Caki2 (cell line): ENCODE measurements around the gene POLG. TPM values are rescaled to one million over a fixed set of nuclear protein-coding genes. Genes with fewer than 3 reads are reported as not detected.
A peak's percentile ranks its signal among the peaks of the same experiment; 100 is the strongest.

ENCODE experiments used
- DNase-seq: peaks from one replicate; pipeline ENCODE4 v3.0.0-alpha.2; 2015; ENCODE audit warnings: low read depth
- in situ Hi-C: cut with HindIII; loops from 2 replicates; pipeline ENCODE4 v1.10.0; 2016; ENCODE audit warnings: low sequenced_read_pairs, low pct_unique_long_range_greater_than_20kb, mixed read lengths
- total RNA-seq: library from RNA; depleted of rRNA; stranded (reverse); fragments of >200 nt; shearing (Covaris generic); gene quantifications from 2 replicates; pipeline ENCODE4 v1.2.3, GENCODE V29; 2014; ENCODE audit warnings: low replicate concordance; rRNA removed

Gene POLG
- total RNA-seq = 59.6 and 69.7 TPM in 2 replicates

DNA sequence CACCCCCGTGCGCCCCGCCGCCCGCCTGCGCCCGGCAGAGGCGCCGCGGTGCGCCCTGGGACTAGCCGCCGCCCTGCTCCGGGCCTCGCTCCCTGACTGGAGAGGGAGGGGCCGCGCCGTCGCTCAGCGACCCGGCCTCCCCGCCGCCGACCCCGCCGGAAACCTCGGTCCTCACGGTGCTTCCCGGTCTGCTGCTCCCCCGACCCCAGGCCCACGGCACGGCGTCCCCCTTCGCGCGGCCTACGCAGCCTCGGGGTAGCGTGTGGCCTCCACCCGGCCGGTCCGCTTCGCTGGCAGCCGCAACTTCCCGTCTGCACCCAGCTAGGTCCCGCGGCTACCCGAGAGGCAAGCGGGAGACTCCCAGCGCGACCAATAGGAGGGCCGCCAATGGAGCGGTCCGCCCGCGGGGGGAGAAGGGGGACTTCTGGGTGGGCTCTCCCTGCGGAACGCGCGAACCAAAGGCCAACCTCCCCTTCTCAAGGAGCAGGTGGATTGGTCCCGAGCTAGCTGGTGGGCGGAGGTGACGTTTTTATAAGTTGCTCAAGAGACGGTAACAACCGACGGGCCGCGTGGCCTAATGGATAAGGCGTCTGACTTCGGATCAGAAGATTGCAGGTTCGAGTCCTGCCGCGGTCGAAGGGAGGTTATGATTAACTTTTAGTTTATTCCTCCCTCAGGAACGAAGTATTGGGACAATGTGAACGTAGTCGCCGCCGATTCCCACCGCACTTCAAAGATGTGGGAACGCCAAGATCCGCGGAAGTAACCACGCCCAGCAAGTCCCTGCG is at the start of gene POLG:
Gene POLG, minus strand, starts transcription at position 315 of the 788 bp plus-strand sequence. CDS start 1,070 bp downstream, outside the sequence.
- peak; percentile 100 for DNase-seq
- in situ Hi-C loops = no loop called here

DNA sequence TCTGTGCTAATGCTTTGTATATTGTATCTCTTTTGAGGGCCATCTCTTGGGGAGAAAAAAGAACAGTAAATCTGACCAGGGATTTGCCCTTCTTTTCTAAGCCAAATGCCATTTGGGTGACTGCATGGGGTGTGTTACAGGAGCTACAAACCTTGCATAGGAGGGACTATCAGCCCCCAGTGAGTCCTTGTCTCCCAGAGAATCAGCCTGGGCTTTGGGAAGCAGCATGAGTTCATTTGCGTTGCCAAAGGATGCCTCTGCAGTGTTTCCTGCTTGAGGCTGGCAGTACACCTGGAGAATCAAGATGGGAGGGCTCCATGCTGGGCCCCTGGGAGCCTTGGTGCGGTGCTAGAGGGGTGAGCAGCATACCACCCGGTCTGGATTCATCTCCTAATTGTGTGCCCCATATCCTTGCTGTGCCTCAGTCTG is 49.6 kb upstream of the POLG start:
- in situ Hi-C loops = no loop called here
- no peak for DNase-seq

DNA sequence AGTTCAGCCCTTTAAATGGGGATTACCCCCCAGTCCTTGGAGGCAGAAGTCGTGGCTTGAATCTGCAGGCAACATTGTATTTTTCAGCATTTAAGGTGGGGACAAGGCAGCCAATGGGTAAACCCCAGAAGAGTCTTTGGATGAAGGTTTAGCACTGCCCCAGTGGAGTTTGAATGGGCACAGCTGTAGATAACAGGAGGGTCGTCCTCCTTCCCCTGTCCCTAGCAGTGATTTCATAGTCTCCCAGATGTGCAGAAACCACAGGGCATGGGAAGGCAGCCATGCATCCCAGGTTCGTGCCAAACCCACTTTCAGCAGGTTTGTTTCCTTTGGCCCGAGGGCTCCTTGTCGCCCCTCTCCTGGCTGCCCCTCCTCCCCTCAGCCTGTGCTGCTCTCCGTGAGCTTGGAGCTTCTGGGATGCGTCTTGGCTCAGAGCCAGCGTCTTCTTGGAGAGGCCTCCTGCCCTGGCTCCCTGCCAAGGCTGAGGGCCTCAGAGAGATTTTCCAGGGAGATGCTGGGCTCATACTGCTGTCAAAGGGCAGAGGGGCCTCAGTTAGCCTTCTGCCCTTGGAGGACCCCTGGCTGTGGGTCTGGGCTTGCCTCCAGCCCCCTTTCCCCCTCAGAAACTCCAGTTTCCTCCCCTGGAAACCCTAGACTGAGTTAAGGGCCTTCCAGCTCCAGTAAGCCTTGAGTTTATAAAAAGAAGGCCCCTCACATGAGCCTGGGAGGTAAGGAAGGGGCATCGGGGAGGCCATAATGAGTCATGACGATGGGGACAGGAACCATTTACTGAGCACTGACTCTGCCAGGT is 48.9 kb upstream of the POLG start:
- in situ Hi-C loops = no loop called here
- peak; percentile 83 for DNase-seq

- DNase-seq = no peak
- in situ Hi-C loops = no loop called here
Observed at GRCh38 chr15:89381888-89382686, 47.5 kb upstream of the POLG start.

- in situ Hi-C loops = no loop called here
- no peak for DNase-seq
Observed at GRCh38 chr15:89381331-89381730, 46.7 kb upstream of the POLG start.

DNA sequence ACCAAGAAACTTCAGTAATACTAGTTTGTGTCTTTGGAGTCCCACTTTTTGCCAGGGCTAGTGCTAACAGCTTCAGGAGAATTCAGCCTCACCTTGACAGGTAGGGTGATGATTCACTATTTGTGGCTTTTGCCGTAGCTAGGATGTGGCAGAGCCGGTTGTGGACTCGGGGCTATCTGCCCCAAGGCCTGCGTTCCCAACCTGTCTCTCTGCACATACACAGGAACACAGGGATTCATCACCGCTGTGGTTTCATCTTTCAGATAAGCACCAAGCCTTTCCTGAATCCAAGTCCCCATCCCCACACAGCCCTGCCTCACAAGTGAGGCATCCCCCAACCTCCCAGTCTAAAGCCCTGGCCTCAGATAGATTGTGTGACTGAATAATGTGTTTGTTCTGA is 45.2 kb upstream of the POLG start:
- in situ Hi-C loops = no loop called here

GRCh38 chr15:89379251-89379695 is 44.6 kb upstream of the POLG start:
- in situ Hi-C loops = no loop called here
- no peak for DNase-seq

More for the DNA sequence above, 45.2 kb upstream of the POLG start:
- DNase-seq = no peak

DNA sequence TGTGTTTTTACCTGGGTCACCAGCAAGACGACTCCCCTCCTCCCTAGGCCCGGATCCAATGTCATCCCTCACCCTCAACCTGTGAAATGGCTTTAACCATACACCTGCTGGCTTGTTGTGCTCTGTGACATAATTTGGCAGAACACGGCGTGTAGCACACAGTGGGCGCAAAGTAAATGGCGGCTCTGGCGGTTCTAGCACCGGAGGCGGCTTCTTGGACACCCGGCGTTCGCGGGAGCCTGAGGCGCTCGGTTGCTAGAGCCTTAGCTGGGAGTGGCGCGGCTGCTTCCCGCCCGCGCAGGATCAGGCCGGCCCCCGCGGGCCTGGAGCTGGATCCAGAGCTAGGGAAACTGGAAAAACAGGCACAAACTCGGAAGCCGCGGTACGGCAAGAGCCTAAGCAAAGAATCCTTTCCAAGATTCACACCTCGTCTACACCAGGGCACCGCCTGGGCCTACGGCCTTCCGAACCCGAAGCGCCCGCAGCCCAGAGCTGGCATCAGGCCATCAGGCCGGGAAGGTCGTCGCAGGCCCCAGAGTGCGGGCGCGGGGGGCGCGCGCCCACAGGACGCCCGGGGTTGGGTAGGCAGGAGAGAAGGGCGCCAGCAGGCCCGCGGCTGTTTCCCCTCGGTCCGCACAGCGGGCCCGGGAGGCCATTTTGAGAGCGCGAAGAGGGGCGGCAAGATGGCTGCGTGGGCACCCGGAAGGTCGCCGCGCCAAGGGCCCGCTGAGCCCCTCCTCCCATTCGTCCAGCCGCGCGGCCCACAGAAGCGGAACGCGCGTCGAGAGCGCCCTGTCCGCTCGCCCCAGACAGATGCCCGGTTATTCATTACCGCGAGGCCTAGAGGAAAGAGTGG is 43.9 kb upstream of the POLG start:
- in situ Hi-C loops = no loop called here
- DNase-seq = no peak

GRCh38 chr15:89377842-89378295 is 43.2 kb upstream of the POLG start:
- in situ Hi-C loops = no loop called here
- DNase-seq = no peak

- DNase-seq = no peak
- in situ Hi-C loops = no loop called here
Observed at GRCh38 chr15:89377024-89377841, 42.6 kb upstream of the POLG start.

DNA sequence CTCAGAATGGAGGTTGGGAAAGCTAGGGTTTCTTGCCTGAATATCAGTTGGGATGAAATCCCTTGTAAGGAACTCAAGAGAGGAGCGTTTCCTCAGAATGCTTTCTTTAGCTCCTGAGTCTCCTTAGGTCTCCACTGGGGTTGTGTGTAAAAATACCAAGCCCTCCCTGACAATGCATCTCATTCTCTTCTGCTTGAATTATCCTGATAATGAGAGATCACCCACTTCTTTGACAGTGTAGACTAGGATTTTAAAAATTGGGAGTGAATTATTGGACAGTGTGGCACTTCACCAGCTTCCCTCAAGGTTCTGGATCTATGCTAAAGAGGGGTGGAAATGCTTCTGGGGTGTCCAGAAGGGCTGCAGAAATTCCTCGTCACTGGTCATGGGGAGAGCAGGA is 41.8 kb upstream of the POLG start:
- DNase-seq = no peak
- in situ Hi-C loops = no loop called here

- in situ Hi-C loops = no loop called here
- DNase-seq = no peak
Observed at GRCh38 chr15:89375093-89376005, 40.7 kb upstream of the POLG start.

GRCh38 chr15:89374086-89374981 is 39.7 kb upstream of the POLG start:
- in situ Hi-C loops = no loop called here
- no peak for DNase-seq

DNA sequence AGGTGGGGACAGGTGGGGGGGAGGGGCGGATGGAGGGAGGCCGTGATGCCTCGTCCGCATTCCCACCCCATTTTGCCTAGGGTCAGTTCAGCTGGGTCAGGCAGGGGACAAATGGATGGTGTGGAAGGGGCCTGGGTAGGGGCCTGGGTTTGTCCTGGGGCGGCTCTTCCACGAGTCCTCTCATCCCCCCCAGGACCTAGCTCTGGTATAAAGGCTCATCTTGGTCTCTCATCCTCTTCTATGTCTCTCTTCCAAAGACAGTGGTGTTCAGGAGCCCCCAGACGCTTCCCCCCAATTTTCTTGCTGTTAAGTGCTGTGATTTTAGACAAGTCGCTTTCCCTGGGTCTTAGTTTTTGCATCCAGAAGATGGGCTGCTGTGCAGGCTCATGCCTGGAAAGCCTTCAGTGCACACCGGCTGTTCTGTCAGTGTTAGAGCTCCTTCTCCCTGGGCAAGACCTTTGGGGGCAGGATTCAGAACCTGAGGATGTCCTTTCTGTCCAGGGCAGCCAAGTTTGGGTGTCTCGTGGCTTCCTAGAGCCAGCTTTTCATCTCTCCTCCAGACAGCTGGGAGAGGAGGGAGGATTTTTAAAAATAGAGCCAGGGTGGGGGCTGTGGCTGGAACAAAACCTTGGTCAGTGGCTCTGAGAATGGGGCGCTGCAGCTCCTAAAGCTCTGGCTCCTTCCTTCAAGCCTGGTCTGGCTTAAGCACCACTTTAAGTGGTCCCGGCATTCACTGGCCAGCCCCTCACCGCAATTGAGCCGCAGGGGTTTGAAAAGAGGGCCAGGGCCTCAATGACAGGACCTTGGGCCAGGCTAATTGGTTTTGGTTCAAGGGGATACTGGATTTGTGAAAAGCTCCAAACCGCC is 37.7 kb upstream of the POLG start:
- no peak for DNase-seq
- in situ Hi-C loops = no loop called here
